DMS 273 (cell line): Measurements from ENCODE around the gene GPR85.
"Not testable (repeated sequence)": the region's sequence is repeated elsewhere in the genome, so short reads cannot be mapped to it uniquely, and the experiment has no call there.

Source experiments
- DNase-seq: peaks from one replicate; lab custom pipeline; 2025; ENCODE audit not compliant: unreplicated experiment; lab: John Stamatoyannopoulos, UW

Gene GPR85

GRCh38 chr7:113084496-113085172 is 2.0 kb downstream of the GPR85 start:
- DNase-seq, result no peak

DNA sequence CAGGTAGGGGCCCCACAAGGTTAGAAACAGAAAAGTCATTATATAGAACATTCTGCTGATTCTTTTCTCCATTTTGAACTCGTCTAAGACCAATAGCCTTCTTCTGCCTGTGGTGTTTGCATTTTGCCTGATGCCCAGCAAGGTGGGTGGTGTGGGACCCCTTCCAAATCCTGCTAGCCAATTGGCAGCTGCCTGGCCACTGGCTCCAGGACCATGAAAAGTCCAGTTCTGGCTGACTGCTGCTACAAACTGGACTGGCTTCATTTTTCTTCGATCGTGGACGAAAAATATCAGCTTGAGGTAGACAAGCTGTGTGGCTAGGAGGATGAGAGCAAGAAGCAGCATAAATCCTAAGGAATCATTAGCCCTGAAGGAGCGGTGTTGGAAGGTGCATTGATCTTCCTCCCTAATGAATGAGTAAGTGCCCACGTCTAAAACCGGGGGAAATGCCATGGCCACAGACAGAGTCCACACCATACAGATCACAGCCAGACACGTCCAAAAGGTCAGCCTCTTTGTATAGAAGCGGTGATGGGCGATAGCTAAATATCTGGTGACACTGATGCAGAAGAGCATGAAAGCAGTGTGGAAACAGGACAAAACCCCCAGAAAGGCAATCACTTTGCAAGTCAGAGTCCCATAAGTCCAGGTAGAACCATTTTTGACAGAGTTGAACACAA is 2.7 kb downstream of the GPR85 start:
- DNase-seq, result no peak

- DNase-seq, result peak; percentile 17
Measured at GRCh38 chr7:113083132-113083815, 3.4 kb downstream of the GPR85 start.

- DNase-seq, result no peak
Measured at GRCh38 chr7:113078331-113078730, 8.3 kb downstream of the GPR85 start.

- no peak for DNase-seq
Measured at GRCh38 chr7:113076703-113077102, 9.9 kb downstream of the GPR85 start.

- no peak for DNase-seq
Measured at GRCh38 chr7:113071465-113071864, 15.2 kb downstream of the GPR85 start.

- no peak for DNase-seq
Measured at GRCh38 chr7:113062499-113062898, 24.1 kb downstream of the GPR85 start.

GRCh38 chr7:113060100-113060499 is 26.5 kb downstream of the GPR85 start:
- no peak for DNase-seq

- no peak for DNase-seq
Measured at GRCh38 chr7:113054938-113055337, 31.7 kb downstream of the GPR85 start.

DNA sequence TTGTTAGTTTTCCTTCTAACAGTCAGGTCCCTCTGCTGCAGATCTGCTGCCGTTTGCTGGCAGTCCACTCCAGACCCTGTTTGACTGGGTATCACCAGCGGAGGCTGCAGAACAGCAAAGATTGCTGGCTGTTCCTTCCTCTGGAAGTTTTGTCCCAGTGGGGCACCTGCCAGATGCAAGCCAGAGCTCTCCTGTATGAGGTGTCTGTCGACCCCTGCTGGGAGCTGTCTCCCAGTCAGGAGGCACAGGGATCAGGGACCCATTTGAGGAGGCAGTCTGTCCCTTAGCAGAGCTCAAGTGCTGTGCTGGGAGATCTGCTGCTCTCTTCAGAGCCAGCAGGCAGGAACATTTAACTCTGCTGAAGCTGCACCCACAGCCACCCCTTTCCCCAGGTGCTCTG is 32.4 kb downstream of the GPR85 start:
- not testable (repeated sequence) for DNase-seq

- not testable (repeated sequence) for DNase-seq
Measured at GRCh38 chr7:113049221-113049620, 37.4 kb downstream of the GPR85 start.

- no peak for DNase-seq
Measured at GRCh38 chr7:113046453-113046852, 40.2 kb downstream of the GPR85 start.

DNA sequence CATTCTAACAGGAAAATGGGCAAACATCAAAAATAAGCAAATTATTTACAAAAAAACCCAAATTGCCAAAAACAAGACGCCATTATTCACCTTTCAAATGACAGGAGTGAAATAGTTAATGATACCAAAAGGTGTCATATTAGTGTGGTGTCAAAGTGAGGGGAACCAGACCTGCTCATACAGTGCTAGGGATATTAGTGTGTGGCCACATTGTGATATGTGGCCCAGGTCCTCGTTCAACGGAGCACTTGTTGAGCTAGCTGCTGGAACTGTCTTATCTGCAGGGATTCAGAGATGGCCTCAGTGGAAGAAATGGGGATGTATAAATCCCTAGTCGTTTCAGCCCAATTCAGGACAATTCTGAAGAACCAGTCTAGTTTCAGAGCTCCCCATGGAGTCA is 41.2 kb downstream of the GPR85 start:
- DNase-seq, result no peak

GRCh38 chr7:113044394-113044793 is 42.2 kb downstream of the GPR85 start:
- DNase-seq, result no peak

DNA sequence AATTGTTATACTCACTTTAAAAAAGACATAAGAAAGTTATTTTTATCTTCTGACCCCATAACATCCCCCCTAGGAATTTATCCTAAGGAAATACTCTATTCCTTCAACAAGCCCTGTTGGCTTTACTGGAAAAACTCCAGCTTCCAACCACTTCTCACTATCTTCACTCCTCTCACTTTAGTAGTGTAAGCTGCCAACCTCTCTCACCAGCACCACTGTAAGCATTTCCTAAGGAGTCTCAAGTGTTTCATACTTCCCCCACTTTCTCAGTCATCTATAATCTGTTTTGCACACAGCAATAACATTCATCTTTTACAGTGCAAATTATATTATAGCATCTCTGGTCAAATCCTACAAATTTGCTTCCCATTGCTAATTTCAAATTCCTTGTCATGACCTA is 45.8 kb downstream of the GPR85 start:
- DNase-seq, result no peak

DNA sequence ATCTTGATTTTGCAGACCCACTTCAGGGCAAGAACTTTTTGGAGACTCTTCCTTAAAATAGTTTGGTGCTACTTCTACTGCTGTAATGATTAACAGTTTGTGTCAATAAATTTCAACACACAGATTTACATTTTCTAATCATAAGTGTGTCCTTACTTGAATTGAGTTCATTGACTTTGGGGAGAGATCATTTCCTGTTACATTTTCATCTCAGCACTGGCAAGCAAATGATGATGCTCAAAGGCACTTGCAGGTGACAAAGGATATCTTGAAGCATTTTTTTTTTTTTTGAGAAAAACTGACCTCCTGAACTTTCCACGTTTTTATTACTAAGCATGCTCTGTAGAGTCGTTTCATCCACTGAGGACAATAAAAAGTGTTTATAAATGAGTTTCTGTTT is 52.7 kb downstream of the GPR85 start:
- no peak for DNase-seq
